ENCODE measurements around the gene IL1R2. TPM values are rescaled to one million over a fixed set of nuclear protein-coding genes. Genes with fewer than 3 reads are reported as not detected.

The IL1R2 gene
- total RNA-seq, 1 experiment from 2014 or later = not detected

DNA sequence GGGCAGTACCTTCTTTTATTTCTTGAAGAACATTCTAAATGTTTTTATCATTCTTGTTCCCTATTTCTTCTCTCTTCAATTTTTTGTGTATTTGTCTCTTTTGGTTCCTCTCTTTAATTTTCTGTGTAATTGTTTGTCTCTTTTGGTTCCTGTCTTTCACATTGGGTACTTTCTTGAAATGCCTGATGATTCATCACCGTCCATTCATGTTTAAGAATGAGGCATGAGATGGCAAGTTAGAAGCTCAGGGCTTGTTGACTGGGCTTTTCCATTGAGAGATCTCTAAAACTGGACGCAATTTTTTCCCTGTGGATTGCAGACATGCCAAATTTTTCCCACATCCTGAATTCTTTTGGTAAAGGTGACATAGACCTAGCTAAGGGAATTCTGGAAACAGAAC lies 33.7 kb upstream of the IL1R2 start:
- H3K4me1 ChIP-seq (ENCODE audit: insufficient read depth, low read length, poor library complexity, severe bottlenecking) = no peaks in the 10 kb centered on the region
- intact Hi-C loops (cut with micrococcal nuclease; ENCODE audit: unreplicated experiment) = no loop called here
- no peaks in the 10 kb centered on the region for H3K36me3 ChIP-seq (ENCODE audit: insufficient read depth, low read length, poor library complexity, severe bottlenecking)
- POLR2A ChIA-PET (ENCODE audit: low non-redundant PET) = no interaction called here
- no peaks in the 10 kb centered on the region for H3K27me3 ChIP-seq (replicated peaks; ENCODE audit: insufficient read depth, low read depth, low read length, poor library complexity)
- CTCF ChIA-PET = no interaction called here
- DNase-seq (ENCODE audit: low spot score) = no peak
- no peak overlapping the region for H3K27ac ChIP-seq (ENCODE audit: low read depth, low read length, poor library complexity, severe bottlenecking)
- no peaks in the 10 kb centered on the region for H3K9me3 ChIP-seq (ENCODE audit: low read depth, low read length, poor library complexity, severe bottlenecking)
- no TSS peak for BruUV-seq (replicated peaks)
- no peak overlapping the region for H3K4me3 ChIP-seq (ENCODE audit: low read depth, low read length, poor library complexity, severe bottlenecking)
- TF ChIP-seq, protein P1, sequence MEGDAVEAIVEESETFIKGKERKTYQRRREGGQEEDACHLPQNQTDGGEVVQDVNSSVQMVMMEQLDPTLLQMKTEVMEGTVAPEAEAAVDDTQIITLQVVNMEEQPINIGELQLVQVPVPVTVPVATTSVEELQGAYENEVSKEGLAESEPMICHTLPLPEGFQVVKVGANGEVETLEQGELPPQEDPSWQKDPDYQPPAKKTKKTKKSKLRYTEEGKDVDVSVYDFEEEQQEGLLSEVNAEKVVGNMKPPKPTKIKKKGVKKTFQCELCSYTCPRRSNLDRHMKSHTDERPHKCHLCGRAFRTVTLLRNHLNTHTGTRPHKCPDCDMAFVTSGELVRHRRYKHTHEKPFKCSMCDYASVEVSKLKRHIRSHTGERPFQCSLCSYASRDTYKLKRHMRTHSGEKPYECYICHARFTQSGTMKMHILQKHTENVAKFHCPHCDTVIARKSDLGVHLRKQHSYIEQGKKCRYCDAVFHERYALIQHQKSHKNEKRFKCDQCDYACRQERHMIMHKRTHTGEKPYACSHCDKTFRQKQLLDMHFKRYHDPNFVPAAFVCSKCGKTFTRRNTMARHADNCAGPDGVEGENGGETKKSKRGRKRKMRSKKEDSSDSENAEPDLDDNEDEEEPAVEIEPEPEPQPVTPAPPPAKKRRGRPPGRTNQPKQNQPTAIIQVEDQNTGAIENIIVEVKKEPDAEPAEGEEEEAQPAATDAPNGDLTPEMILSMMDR (conservative IDR thresholded peaks at IDR 0.05; ENCODE audit: low read depth, low read length) = no peak
- TF ChIP-seq EZH2 (IDR thresholded peaks at IDR 0.05; ENCODE audit: borderline replicate concordance, low read depth, low read length, poor library complexity, severe bottlenecking) = no peak

DNA sequence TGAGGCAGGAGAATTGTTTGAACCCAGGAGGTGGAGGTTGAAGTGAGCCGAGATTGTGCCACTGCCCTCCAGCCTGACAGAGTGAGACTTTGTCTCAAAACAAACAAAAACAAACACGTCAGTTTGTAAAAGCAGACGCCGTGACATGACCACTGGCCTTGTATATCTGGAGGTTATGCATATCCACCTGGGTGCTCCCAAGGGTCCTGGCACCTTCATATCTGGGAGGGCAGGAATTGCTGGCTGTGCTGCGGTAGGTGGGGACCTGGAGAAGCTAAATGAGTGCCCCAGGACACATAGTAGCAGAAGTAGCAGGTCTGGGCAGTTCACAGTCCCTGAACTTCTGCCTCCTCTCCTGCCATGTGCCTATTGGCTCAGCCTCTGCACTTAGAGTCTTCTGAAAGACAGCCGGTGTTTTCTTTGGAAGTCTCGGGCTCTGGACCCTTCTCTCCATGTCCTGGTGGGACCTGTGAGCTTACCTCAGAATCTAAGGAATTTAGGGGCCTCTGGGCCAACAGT lies 30.9 kb upstream of the IL1R2 start:
- intact Hi-C loops (cut with micrococcal nuclease; ENCODE audit: unreplicated experiment) = no loop called here
- CTCF ChIA-PET = no interaction called here
- H3K27ac ChIP-seq (ENCODE audit: low read depth, low read length, poor library complexity, severe bottlenecking) = no peak overlapping the region
- no peak overlapping the region for H3K4me3 ChIP-seq (ENCODE audit: low read depth, low read length, poor library complexity, severe bottlenecking)
- H3K9me3 ChIP-seq (ENCODE audit: low read depth, low read length, poor library complexity, severe bottlenecking) = no peaks in the 10 kb centered on the region
- POLR2A ChIA-PET (ENCODE audit: low non-redundant PET) = no interaction called here
- no peaks in the 10 kb centered on the region for H3K27me3 ChIP-seq (replicated peaks; ENCODE audit: insufficient read depth, low read depth, low read length, poor library complexity)
- TF ChIP-seq, protein P1 (conservative IDR thresholded peaks at IDR 0.05; ENCODE audit: low read depth, low read length) = no peak
- TF ChIP-seq EZH2 (IDR thresholded peaks at IDR 0.05; ENCODE audit: borderline replicate concordance, low read depth, low read length, poor library complexity, severe bottlenecking) = no peak
- no peak for DNase-seq (ENCODE audit: low spot score)
- no TSS peak for BruUV-seq (replicated peaks)
- H3K36me3 ChIP-seq (ENCODE audit: insufficient read depth, low read length, poor library complexity, severe bottlenecking) = no peaks in the 10 kb centered on the region
- no peaks in the 10 kb centered on the region for H3K4me1 ChIP-seq (ENCODE audit: insufficient read depth, low read length, poor library complexity, severe bottlenecking)

DNA sequence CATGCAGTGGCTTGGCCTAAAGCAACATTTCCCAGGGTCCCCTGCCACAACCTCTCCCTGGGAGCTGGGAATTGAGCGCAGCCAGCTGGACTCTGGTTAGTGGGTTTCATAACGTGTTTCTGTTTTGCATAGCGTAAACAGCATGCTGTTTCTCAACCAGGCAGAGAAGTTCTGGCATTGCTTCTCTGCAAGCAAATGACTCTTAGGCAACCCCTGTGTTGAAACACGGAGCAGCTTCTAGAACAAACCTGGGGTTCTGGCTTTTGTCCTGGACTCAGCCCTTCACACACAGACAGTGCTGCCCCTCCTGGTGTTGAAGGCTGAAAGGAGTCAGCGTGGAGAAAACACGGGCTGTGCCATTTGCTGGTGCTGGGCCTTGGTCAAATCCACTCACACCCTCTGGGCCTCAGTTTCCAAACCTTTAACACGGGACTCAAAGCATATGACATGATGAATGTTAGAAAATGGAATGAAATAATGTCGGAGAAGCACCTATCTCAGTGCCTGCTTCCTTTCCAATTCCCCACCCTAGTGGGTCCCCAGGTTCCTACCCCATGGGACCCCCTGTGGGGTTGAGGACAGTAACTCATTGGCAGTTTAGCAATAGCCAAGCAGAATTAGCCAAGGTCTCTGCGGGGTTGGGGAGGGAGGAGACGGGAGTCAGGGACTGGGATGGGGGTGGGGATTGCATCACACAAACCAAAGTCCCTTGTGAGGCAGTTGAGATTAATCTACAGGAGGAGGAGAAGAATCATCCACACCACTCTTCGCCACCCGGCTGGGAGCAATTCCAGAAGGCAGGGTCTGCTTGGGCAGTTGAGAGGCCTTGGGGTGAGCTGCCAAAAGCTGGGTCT lies 30.2 kb upstream of the IL1R2 start:
- no peaks in the 10 kb centered on the region for H3K9me3 ChIP-seq (ENCODE audit: low read depth, low read length, poor library complexity, severe bottlenecking)
- CTCF ChIA-PET = no interaction called here
- no TSS peak for BruUV-seq (replicated peaks)
- no peak for DNase-seq (ENCODE audit: low spot score)
- intact Hi-C loops (cut with micrococcal nuclease; ENCODE audit: unreplicated experiment) = no loop called here
- no peaks in the 10 kb centered on the region for H3K36me3 ChIP-seq (ENCODE audit: insufficient read depth, low read length, poor library complexity, severe bottlenecking)
- TF ChIP-seq, protein P1 (conservative IDR thresholded peaks at IDR 0.05; ENCODE audit: low read depth, low read length) = no peak
- TF ChIP-seq EZH2 (IDR thresholded peaks at IDR 0.05; ENCODE audit: borderline replicate concordance, low read depth, low read length, poor library complexity, severe bottlenecking) = no peak
- no peak overlapping the region for H3K4me3 ChIP-seq (ENCODE audit: low read depth, low read length, poor library complexity, severe bottlenecking)
- H3K27me3 ChIP-seq (replicated peaks; ENCODE audit: insufficient read depth, low read depth, low read length, poor library complexity) = no peaks in the 10 kb centered on the region
- POLR2A ChIA-PET (ENCODE audit: low non-redundant PET) = no interaction called here
- H3K27ac ChIP-seq (ENCODE audit: low read depth, low read length, poor library complexity, severe bottlenecking) = no peak overlapping the region
- no peaks in the 10 kb centered on the region for H3K4me1 ChIP-seq (ENCODE audit: insufficient read depth, low read length, poor library complexity, severe bottlenecking)

Measured in A673 (cell line).